HG03520 (cell line): ENCODE data around the gene TRIM39.
A peak's percentile ranks its signal among the peaks of the same experiment; 100 is the strongest.

Source experiments
- ATAC-seq: cut with Tn5 transposase; IDR thresholded peaks from one replicate; pipeline ENCODE4 v1.9.1; 2021; ENCODE audit warnings: mild to moderate bottlenecking, moderate library complexity; ENCODE audit not compliant: unreplicated experiment

The TRIM39 gene

DNA sequence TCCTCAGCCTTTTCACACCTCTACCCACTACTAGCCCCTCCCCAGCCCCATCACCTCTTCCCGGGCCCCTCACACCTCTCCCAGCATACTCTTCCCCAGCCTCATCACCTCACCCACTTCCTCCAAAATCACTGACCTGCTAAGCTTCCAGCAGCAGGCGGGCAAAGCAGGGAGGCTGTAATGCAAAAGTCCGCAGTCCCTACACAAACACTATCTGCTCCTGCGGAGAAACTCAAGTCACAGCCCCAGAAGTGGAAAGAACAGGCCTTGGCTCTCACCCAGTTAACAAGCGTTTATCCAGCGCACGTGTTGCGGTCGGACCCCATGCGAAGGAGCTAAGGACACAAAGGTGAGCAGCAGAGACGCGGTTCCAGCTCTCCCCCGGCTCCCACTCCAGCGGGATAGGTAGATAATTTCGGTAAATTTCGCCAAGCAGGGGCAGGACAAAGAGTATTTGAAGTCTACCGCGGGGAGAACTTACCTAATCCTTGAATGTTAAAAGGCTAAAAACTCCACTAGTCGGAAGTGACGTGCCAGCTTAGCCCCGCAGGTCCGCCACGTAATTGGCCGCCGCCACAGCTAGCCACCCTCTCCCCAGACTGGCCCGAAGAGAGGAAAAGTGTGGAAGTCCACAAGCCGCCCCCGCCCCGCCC lies 728 bp upstream of the TRIM39 start:
- ATAC-seq = peak; percentile 25

DNA sequence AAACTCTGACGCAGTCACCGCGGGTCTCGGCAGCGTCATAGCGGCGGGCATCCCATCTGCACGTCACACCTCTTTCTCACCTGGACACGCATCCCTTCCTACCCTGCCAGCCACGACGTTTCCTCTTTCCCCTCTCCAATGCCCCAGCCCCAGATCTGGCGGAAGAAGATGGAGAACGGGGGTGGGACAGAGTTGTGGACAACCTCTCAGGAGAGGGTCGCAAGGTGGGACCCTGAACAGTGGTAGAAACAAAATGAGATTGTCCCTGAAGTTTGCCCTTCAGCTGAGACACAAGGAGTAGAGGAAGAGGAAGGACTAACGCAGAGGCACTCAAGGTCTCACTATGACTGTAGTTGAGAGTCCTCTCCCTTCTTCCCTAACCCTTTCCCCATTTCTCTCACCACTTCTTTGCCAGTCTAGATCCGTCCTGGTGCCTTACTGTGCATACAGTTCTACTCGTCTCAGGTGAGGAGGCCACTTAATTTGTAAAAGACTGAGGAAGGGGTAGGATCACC lies 562 bp downstream of the TRIM39 start:
- no peak for ATAC-seq

DNA sequence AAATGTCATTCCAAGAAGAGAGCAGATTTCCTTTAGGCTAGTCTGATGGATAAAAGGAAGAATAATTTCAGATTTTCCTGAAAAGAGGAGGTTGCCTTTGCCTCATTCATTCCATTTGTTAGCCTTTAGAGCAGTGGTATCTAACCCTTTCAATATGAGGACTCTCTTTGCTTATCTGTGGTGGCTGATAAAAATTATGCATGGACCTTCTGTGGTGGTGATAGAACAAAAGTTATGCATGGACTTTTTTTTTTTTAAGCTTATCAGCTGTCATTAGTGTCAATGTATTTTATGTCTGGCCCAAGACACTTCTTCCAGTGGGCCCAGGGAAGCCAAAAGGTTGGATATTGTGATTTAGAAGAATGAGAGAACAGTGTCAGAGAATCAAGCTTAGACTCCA lies 1.7 kb downstream of the TRIM39 start:
- ATAC-seq = no peak

DNA sequence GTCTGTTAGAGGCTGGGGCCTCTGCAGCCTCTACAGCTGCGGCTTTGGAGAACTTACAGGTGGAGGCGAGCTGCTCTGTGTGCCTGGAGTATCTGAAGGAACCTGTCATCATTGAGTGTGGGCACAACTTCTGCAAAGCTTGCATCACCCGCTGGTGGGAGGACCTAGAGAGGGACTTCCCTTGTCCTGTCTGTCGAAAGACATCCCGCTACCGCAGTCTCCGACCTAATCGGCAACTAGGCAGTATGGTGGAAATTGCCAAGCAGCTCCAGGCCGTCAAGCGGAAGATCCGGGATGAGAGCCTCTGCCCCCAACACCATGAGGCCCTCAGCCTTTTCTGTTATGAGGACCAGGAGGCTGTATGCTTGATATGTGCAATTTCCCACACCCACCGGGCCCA lies 2.6 kb downstream of the TRIM39 start:
- no peak for ATAC-seq

DNA sequence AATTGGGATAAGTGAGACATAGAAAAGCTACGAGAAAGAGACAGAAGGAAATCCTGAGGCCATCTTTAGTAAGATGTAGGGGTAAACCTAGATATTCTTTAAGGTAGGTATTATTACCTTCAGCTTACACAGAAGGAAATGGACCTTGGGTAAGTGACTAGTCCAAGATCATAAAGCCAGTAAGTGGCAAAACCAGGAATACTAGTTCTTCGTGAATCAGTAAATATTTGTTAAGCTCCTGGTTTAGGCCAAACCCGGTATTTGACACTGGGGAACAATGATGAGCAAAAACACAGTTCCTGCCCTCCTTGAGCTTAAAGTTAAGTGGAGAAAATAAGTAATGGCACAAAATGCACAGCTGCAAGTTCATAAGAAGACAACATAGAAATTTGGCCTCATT lies 5.3 kb downstream of the TRIM39 start:
- no peak for ATAC-seq

DNA sequence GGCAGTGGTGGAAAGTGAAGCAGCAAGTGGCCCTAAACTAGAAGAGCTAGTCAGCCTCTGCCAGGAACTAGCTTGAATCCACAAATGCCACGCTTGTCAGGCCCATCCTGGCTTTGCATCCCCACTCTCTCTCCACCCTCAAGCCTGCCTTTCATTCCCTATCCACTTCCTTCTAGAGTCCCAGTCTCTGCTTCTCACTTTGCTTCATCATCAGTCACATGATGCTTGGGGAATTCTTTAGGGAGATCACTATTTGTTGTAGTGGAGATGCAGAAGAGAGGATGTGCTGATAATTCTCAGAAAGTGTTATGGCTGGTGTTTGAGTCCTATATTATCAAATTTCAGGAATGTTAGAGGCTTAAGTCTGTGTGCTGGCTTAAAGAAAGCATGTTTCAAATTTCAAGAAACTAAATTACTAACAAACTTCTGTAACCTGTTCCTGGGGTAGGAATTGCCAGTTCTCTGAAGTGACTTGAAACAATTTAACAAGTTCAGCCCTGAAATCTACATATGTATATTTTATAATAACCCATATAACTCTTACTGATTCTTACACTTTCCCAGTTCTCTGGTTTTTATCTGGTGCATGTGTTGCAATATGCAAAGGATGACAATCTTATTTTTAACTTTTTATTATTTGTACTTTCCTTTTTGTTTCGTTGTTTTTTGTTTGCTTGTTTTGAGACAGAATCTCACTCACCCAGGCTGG lies 7.5 kb downstream of the TRIM39 start:
- ATAC-seq = no peak

DNA sequence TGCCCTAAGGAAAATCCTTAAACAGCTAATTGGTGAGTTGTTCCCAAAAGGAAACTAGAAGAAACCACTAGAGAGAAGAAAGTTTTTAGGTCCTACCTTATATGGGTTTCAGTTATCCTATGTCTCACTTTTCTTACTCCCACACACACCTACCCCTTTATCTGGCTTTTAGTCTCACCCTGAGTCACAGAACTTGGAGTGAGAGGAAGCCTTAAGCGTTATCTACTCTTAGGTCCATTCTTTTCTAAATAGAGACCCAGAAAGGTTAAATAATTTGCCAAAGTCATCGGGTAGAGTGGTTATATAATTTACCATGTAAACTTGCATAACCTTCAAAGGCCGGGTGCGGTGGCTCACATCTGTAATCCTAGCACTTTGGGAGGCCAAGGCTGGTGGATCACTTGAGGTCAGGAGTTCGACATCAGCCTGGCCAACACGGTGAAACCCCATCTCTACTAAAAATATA lies 13.9 kb downstream of the TRIM39 start:
- ATAC-seq = no peak

DNA sequence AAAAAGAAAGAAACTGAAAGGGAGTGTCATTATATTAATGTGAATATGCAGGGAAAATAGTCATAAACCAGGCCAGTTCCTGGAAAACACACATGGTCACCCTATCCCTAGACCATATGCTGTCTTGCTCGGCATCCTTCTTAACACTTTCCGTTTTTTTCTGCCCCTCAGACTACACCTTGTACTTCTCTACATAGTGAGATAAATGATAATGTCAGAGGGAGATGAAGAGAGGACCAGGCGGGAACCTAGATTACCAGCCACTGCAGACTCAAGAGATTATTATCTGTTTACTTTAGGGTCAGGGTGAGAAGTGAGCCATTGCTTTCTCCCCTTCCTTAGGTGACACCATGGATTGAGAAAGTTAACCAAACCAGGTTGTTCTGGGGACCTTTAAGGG lies 14.5 kb downstream of the TRIM39 start:
- ATAC-seq = no peak

DNA sequence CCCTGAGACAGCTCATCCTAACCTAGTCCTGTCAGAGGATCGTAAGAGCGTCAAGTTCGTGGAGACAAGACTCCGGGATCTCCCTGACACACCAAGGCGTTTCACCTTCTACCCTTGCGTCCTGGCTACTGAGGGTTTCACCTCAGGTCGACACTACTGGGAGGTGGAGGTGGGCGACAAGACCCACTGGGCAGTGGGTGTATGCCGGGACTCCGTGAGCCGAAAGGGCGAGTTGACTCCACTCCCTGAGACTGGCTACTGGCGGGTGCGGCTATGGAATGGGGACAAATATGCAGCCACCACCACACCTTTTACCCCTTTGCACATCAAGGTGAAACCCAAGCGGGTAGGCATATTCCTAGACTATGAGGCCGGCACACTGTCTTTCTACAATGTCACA lies 15.0 kb downstream of the TRIM39 start:
- no peak for ATAC-seq

DNA sequence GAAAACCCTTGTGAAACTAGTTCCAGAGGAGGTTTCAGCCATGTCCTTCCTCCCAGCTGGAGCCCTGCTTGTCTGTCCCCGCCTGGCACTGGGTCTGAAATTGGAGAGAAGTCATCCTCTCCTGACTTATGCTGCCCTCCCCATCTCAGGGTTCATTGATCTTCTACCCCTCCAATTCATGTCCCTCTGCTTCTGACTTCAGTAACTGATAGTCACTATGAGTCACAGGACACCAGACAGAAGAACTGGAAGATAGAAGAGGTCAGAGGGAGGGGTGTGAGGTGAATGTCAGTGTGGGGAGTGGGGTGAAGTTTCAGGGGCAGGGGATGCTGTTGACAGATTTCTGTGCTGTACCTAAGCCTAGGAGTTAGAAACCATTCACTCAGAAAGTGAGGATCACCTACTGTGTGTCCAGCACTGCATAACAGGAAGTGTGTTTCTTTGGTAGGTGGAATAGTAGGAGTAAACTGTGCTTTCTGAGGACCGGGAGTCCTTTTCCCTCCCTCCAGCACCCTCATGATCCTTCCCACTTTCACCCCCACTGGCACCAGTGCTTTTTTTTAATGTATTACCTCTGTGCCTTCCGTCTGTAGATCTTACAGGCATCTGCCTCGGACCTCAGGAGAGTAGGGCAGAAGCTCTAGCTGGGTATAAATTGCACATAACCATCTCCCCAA lies 17.6 kb downstream of the TRIM39 start:
- no peak for ATAC-seq

DNA sequence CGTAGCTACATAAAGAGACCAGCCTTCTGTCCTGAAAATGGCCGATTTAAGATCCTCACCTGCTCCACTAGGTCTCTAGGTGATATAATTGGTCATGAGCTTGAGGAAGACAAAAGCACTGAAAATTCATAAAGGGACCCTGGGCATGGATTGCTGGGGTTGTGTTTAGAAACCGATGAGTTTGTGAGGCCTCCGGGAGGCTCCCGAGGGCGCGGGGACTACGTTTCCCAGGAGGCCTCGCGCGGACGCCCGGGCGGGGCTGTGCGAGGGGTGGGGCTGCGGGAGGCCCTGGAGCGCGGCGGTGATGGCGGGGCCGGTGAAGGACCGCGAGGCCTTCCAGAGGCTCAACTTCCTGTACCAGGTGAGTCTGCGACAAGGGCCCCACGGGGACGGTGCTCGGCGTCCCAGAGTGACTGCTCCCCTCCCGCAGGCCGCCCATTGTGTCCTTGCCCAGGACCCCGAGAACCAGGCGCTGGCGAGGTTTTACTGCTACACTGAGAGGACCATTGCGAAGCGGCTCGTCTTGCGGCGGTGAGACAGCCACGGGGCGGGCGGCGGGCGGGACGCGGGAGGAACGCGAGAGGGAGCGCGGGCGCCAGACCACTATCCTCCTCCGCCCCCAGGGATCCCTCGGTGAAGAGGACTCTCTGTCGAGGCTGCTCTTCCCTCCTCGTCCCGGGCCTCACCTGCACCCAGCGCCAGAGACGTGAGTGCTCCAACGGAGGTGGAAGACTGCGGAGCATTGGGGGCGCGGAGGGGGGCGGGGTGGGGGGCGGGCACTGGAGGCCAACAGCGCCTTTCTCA lies 18.3 kb downstream of the TRIM39 start, which contains the start of gene RPP21:
TSS of gene RPP21 (plus strand) at position 289 of the 804 bp plus-strand sequence. CDS start at position 305, 16 bp downstream.
- ATAC-seq = peak; percentile 90

DNA sequence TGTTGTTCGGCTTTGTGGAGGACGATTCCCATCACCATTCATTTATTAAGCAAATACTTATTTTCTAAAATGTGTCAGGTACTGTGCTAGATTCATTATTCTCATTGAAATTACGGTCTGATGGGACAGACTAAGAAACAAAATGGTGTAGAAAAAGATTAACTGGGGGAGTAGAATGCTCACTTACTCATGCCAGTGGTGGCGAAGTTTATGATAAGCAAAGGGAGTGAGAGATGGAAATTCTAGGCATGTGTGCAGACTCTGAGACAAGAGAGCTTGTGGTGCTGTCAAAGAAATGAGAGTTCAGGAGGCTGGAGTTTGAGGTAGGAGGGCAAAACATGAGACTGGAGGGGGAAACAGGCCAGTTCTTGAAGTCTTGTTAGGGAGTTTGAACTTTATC lies 19.1 kb downstream of the TRIM39 start:
- ATAC-seq = no peak

DNA sequence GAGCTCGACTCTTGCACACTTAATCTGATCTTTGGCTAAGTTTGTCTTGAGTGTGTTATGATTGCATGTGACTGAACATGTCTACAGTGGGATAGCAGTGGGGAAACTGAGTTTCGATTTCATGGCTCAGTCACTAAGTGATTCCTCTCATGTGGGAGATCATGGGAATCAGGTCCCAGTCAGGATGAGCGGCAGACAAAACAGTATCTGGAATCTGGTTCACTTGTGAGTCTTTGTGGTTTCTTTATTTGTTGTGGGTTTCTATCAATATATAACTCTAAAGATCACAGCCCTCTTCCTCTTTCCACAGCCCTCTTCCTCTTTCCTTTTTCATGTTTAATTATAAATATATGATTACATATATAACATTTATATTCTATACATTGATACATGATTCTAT lies 22.2 kb downstream of the TRIM39 start:
- ATAC-seq = no peak

DNA sequence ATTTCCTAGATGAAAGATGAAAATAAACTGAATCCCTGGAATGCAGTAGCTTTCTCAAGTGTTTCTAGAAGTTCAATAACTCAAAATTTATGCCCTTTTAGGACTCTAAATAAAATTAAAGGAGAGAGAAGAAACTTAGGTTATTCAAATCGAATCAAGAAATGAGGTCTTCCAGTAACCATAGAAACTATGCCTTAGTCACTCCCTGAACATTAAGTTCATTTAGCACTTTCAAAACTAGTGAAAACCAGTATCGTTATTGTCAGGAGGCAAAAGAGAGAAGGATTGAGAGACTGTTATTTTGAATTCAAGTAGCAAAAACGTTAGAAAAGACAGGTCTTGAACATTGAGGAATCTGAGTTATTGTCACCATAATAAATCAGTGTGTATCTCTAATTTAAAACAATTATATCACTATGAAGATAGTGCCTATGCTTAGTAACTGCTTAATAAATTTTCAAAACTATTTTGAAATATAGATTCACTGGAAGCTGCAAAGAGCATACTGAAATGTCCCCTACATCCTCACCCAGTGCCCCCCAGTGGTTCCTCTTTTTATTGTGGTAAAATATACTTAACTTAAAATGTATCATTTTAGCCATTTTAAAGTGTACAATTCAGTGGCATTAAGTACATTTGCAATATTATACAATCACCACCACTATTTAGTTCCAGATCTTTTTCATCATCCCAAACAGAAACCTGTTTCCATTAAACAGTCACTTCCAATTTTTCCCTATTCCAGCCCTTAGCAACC lies 22.9 kb downstream of the TRIM39 start:
- no peak for ATAC-seq

DNA sequence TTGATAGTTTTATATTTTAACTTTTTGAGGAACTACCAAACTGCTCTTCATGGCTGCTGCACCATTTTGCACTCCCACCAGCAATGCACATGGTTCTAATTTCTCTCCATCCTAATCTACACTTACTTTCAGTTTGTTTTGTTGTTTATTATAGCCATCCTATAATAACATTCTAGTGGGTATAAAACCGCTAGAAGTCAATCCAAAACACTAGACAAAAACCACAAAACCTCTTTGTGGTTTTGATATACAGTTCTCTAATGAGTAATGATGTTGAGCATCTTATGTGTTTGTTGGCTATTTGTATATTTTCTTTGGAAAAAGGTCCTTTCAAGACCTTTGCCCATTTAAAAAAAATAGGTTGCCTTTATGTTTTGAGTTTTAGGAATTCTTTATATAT lies 23.8 kb downstream of the TRIM39 start:
- ATAC-seq = no peak

DNA sequence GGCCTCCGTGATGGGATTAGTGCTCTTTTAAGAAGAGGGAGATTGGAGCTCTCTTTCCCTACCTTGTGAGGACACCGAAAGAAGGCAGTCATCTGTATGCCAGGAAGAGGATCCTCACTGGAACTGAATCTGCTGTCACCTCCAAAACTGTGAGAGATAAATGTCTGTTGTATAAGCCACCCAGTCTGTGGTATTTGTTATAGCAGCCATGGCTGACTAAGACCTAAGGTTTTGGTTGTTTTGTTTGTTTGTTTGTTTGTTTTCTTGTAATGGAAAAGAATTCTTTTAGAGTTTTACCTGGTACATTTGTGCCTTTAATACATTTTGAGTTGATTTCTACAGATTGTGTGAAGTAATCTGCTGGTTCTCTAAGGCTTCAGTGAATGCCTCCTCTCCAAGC lies 25.8 kb downstream of the TRIM39 start:
- no peak for ATAC-seq

DNA sequence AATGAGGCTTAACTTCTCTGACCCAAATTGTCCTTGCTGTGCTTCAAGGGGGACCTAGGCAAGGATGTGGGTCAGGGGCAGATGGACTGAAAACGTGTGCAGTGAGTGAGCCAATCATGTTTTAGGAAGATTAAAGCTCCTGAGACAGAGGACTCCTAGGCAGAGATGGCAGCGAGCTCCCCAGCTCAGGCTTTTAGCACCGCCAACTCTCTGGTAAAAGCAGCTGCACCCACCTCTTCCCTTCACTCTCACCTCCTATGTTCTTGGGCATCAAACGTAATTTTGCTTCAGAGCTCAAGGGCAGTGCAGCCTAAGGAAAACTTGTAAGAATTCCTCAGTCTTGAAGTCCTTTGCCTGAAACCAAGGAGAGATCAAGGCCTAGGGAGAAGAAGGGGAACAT lies 28.6 kb downstream of the TRIM39 start:
- ATAC-seq = no peak

DNA sequence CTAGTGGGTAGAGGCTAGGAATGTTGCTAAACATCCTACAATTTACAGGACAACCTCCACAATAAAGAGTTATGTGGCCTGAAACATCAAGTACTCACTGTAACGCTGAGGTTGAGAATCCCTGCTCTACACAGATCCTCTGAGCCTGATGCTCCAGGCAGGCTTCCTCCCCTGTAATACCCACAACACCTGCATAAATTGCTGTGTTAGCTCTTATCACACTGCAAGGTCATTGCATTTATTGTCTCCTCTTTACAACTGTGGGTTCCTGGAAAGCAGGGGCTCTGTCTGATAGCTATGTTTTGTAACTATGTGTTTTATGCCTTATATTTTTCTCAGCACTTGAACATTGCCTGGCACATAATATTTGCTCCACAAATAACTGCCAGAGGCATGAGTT lies 29.8 kb downstream of the TRIM39 start:
- ATAC-seq = no peak

DNA sequence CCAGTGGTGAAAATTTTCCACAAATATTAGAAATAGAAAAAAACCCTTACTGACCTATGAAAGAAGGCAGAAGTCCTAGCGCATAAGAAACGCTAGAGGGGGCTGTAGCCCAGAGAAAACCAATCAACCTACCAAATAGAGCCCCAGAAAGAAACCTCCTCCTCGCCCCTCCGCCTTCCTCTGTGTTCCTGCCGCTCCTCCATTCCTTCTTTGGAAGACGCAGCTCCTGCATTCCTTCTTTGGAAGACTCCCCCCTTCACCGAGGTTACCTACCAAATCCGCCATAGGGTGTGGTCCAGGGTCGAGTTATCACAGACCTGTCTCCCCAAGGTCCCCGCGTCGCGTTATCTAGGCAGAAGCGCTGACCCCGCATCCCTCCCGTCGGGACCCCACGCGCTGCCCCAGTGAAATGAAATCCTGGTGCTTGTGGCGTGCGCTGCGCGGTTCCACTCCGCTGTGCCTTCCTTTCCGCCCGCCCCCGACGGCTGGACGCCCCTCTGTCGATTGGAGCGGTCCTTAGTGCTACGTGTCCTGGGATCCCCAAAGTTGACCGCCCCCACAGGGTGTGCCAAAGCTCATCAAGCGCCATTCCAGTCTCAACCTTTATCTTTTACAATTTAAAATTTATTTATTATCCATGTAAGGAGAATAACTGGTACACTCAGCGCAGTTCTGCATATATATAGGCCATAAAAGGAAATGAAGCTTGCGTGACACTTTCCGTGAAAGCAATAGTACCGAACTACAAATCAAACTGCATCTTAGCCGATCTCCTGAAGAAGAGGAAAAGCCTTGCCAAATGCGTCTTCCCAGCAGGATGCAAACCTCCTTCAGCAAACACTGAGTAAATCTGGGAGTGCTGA lies 31.2 kb downstream of the TRIM39 start:
- ATAC-seq = no peak
